Activated gamma-delta T cell treated with anti-CD3 and anti-CD28 coated beads, Interleukin-2, amount 50 U/mL, for 16 hours (primary cell): ENCODE results near the gene PAK1.

Source experiments
- DNase-seq: peaks from one replicate; pipeline ENCODE4 v3.0.0-alpha.2; 2020; ENCODE audit warnings: low read depth

PAK1 gene

GRCh38 chr11:77371646-77372045, 102.2 kb downstream of the PAK1 start:
- DNase-seq: no peak

DNA sequence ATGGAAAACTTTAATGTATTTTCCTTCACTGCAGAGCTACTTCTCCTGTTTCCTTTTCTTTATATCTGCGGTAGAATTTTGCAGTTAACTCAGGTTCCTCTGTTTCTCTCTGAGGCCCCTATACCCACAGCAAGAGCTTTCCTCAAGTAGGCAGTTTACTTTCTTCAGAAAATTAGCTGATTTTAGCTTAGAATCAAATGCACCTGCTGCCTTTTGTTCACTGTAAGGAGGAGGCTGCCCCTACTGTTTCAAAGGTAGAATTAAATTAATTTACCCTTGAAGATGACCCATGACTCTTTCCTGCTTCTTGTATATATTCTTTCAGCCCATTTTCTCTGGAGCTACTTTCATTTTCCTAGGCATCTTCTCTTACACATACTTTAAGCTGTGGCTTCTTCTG, 103.7 kb downstream of the PAK1 start:
- DNase-seq: no peak

DNA sequence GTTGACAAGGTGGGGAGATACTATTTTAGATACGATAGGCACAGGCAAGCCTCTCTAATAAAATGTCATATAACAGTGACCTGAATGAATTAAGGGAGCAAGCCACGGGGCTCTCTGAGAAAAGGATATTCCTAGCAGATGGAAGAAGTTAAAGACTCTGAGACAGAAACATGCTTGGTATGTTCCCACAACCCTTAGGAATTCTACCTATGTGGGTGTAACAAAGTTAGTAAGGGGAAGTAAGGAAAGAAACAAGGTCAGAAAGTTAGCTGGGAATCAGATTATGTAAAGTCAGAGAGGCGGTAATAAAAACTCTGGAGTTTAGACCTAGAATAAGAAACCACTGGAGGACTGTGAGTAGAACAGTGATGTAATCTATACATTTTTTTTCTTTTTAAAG, 112.7 kb downstream of the PAK1 start:
- no peak for DNase-seq

- DNase-seq: no peak
Measured at GRCh38 chr11:77359481-77359880, 114.4 kb downstream of the PAK1 start.

DNA sequence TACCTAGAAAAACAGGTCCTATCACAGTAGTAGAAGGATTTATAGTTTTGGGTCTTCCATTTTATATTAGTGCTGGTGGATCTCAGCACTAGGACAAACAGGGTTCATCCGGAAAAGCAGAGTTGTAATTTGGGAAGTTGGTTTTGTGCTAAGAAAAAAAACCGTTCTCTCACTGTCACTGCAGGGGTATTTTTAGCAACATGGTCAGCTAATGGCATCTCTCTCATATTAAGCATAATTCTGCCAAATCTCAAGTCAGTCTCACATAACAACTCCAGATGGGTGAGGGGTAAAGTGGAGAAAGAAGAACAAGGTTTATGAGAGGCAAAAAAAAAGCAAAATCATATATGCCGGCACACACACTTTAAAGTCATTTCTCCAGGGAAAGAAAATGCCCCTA, 120.8 kb downstream of the PAK1 start:
- DNase-seq: no peak

GRCh38 chr11:77351281-77351886, 122.5 kb downstream of the PAK1 start:
- DNase-seq: no peak

GRCh38 chr11:77347948-77348347, 125.9 kb downstream of the PAK1 start:
- no peak for DNase-seq

DNA sequence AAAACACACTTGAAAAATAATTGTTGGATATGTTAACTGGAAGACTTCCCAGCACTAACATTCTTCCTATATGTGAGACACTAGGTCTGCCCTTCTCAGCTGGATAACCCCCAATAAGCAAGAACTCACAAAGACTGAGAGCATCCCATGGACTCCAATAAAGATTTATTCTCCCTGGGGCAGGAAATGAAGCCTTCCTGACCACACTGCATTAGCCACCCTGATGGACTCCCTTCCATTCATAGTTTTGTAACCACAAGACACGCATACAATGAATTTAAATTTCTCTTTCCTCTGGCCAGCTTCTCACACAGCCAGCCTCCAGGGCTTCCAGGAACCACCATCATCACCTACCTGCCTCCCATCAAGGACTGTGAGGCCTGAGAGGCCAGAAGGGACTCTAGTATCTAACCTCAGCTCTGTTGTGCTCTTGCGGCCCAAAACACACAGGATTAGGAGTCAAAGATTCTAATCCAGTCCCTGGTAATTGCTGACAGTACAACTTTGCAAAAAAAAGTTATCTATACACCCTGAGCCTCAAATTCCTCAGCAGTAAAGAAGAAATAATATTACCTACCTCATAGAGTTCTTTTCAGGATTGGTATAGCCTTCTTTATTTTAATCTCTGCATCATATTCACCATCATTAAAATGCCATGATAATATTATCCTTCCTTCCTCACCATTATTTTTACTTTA, 126.8 kb downstream of the PAK1 start:
- DNase-seq: no peak

- DNase-seq: no peak
Measured at GRCh38 chr11:77345621-77346020, 128.3 kb downstream of the PAK1 start.

GRCh38 chr11:77340501-77340900, 133.4 kb downstream of the PAK1 start:
- no peak for DNase-seq

- no peak for DNase-seq
Measured at GRCh38 chr11:77332259-77332658, 141.6 kb downstream of the PAK1 start.

DNA sequence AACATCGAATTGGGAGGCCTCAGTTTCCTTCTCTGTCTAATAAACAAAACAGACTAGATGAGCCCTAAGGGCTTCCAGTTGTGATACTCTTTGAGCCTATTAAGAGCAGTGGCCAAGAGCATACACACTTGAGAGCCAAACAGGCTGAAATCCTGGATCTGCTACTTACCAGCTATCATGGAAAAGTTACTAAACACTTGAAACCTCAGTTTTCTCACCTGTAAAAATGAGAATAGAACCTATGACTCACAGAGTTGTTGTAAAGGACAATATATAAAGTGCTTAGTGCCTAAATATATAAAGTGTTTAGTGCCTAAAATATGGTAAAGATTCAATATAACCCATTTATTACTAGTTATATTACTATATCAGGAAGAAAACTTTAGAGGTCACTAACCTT, 148.7 kb downstream of the PAK1 start:
- DNase-seq: no peak

GRCh38 chr11:77324508-77324907, 149.4 kb downstream of the PAK1 start:
- DNase-seq: no peak

GRCh38 chr11:77322926-77323590, 150.8 kb downstream of the PAK1 start:
- no peak for DNase-seq

GRCh38 chr11:77322506-77322905, 151.4 kb downstream of the PAK1 start:
- no peak for DNase-seq

DNA sequence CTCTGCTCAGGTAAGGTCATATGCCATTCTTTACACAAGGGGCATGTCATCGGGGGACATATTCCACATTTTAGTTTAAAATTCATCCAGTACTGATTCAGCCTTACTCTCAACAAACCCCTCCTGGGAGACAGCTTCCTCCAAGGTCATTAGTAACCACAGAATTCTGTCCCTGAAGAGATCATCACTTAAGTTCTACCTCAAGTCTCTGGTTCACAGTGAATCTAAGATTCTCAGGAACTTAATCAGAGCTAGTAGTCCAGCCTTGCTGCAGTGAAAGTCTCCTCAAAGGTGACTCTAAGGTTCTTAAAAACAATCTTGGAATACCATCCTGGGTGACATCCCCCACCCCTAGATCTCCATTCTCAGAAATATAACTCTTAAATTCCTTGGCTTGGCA, 153.5 kb downstream of the PAK1 start:
- no peak for DNase-seq

DNA sequence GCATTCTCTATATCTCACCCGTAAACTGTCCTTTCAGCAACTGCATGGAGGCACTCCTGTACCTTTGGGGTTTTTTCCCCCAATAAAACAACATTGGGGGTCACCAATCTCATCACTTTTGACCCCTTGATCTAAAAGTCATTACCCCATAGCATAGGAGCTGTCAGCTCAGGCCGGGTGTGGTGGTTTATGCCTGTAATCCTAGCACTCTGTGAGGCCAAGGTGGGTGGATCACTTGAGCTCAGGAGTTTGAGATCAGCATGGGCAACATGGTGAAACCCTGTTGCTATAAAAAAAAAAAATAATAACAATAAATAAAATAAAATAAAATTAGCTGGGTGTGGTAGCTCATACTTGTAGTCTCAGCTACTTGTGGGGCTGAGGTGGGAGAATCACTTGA, 155.3 kb downstream of the PAK1 start:
- DNase-seq: no peak

DNA sequence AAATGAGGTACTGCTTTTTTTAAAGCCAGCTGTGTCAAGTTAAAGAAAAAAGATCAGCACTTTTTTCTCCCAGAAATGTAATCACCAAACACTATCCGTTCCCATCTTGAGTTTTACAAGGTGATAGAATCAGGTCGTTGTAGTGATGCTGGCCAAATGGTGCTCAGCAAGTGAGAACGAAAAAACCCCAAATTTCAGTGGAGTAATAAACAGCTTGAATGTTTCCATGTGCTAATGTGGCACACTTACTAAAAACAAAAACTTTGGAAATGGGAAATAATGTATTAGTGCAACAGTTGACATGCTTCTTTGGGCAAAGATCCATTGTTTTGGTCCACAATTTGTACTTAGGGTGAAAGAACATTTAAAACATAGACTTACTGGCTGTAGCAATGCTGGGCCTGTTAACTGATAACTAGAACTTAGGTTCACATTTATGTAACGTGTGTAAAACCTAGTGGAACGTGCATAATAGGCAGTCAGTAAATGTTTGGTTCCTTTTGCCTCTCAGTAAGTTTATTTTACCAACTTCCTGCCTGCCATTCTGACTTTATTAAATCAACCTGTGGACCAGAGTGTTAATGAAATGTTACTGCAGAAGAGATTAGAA, 157.1 kb downstream of the PAK1 start:
- no peak for DNase-seq

DNA sequence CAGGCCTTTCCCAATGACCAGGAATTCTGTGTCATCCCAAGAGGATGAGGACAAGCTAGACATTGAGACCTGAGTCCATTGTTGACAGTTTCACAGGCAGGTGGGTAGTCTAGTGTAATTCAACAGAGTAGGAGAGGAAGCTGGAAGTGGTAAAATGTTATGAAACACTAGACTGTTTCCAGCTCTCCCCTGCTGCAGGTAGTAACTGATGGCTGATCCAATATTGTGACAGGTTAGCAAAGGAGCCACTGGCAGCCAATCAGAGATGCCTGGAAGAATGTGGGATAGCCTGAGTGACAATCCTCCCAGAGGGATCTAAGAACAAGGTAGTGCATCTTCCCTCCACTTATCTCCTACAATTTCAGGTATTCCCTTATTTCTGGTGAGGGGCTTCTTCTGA, 161.8 kb downstream of the PAK1 start:
- no peak for DNase-seq

DNA sequence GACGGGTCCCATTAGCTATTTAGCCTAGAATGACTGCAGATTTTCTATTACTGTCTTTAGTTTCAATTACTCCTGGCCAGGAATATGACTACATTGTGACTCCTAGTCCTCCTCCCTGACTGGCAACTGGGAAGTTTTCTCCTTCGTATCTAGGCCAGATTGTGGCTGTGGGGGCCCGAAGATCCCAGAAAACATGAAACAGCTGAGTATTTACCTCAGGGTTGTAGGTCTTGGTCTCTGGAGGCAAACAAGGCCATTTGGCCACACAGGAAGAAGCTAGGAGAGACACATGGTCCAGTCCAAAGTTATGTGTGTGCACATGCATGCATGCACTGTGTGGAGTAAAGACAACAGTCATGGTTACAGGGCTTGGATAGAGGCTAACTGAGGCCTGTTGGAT, 162.2 kb downstream of the PAK1 start:
- no peak for DNase-seq

- no peak for DNase-seq
Measured at GRCh38 chr11:77310721-77311120, 163.2 kb downstream of the PAK1 start.

GRCh38 chr11:77309401-77310085, 164.4 kb downstream of the PAK1 start:
- DNase-seq: no peak

GRCh38 chr11:77308838-77309237, 165.1 kb downstream of the PAK1 start:
- DNase-seq: no peak
